HepG2 (cell line): ENCODE measurements around the gene ARHGEF3. TPM values are rescaled to one million over a fixed set of nuclear protein-coding genes. Genes with fewer than 3 reads are reported as not detected.

Experiments
- EEA1 ChIP-seq: sonication (generic); formaldehyde crosslinking; IDR thresholded peaks from 2 replicates; pipeline ENCODE4 v1.5.1; 2020; ENCODE audit warnings: mild to moderate bottlenecking, missing genetic modification reagents, borderline replicate concordance
- EHMT2 ChIP-seq: fragments of 200-600 bp; sonication (generic); IDR thresholded peaks from 2 replicates; pipeline ENCODE4 v1.7.0; 2017; ENCODE audit warnings: antibody characterized with exemption, low read depth, low read length, borderline replicate concordance
- EP300 ChIP-seq, 3 experiments: sonication (generic) in 1 of 3; formaldehyde crosslinking in 1 of 3; IDR thresholded peaks; 2 replicates each; pipeline versions ENCODE4 v1.5.1 to v1.6.1; 2011 to 2020; ENCODE audit warnings: low read depth in 2 of 3, low read length in 2 of 3, borderline replicate concordance in 1 of 3, improper control_type of control experiment in 1 of 3, mild to moderate bottlenecking in 1 of 3, missing genetic modification reagents in 1 of 3, moderate library complexity in 1 of 3
- HNF4A ChIP-seq: sonication (generic); formaldehyde crosslinking; IDR thresholded peaks from 2 replicates; pipeline ENCODE4 v1.4.0; 2020; ENCODE audit warnings: missing genetic modification reagents
- HOXA7 ChIP-seq: sonication (generic); formaldehyde crosslinking; IDR thresholded peaks from 2 replicates; pipeline ENCODE4 v1.8.1; 2022; ENCODE audit warnings: mild to moderate bottlenecking, missing genetic modification reagents, moderate library complexity
- MAZ ChIP-seq, 2 experiments: sonication (generic) in 1 of 2; formaldehyde crosslinking in 1 of 2; IDR thresholded peaks; 2 replicates each; pipeline versions ENCODE4 v1.5.0 to v1.6.1; 2012 to 2020; ENCODE audit warnings: low read depth in 2 of 2, mild to moderate bottlenecking in 2 of 2, borderline replicate concordance in 1 of 2, improper control_type of control experiment in 1 of 2, low read length in 1 of 2, missing genetic modification reagents in 1 of 2, moderate library complexity in 1 of 2
- PHF21A ChIP-seq: sonication (generic); formaldehyde crosslinking; IDR thresholded peaks from 2 replicates; pipeline ENCODE4 v1.5.0; 2020; ENCODE audit warnings: mild to moderate bottlenecking, missing genetic modification reagents
- SIN3A ChIP-seq: IDR thresholded peaks from 2 replicates; pipeline ENCODE4 v1.6.1; 2011; ENCODE audit warnings: low read depth, mild to moderate bottlenecking, control low read depth, low read length, borderline replicate concordance
- SOX6 ChIP-seq, 2 experiments: fragments of 450-650 bp in 1 of 2; sonication (generic) in 1 of 2; formaldehyde crosslinking in 1 of 2; IDR thresholded peaks; 2 replicates each; pipeline versions ENCODE4 v1.4.0 to v1.6.1; 2017 to 2020; ENCODE audit warnings: antibody characterized with exemption in 1 of 2, mild to moderate bottlenecking in 1 of 2, missing genetic modification reagents in 1 of 2
- ZMYM4 ChIP-seq: sonication (generic); formaldehyde crosslinking; IDR thresholded peaks from 2 replicates; pipeline ENCODE4 v1.8.1; 2023; ENCODE audit warnings: mild to moderate bottlenecking, missing genetic modification reagents
- ZNF205 ChIP-seq: IDR thresholded peaks from 2 replicates; pipeline ENCODE4 v1.6.1; 2018; ENCODE audit warnings: missing biosample characterization, missing genetic modification reagents
- ZNF230 ChIP-seq: sonication (generic); formaldehyde crosslinking; IDR thresholded peaks from 2 replicates; pipeline ENCODE4 v1.4.0; 2020; ENCODE audit warnings: mild to moderate bottlenecking, missing genetic modification reagents
- ZNF282 ChIP-seq: fragments of 450-650 bp; IDR thresholded peaks from 2 replicates; pipeline ENCODE4 v1.6.1; 2018; ENCODE audit not compliant: partially characterized antibody
- ZSCAN21 ChIP-seq: sonication (generic); formaldehyde crosslinking; IDR thresholded peaks from 2 replicates; pipeline ENCODE4 v1.8.0; 2022; ENCODE audit warnings: mild to moderate bottlenecking, missing genetic modification reagents, moderate library complexity, borderline replicate concordance
- polyA plus RNA-seq, 8 experiments: library from polyadenylated mRNA; depleted of rRNA in 3 of 8; stranded (reverse) in 7 of 8; unstranded in 1 of 8; fragments of >200 nt; fragmentation: Illumina TruSeq in 4 of 8; extraction: Trizol in 4 of 8; gene quantifications; 2 replicates each; pipeline versions ENCODE4 v1.2.1 to v1.2.3, GENCODE V29; 2011 to 2016; ENCODE audit warnings: low read depth in 4 of 8, missing spikeins in 1 of 8, mixed read lengths in 1 of 8; ENCODE audit not compliant: insufficient read depth in 1 of 8
- total RNA-seq, 5 experiments: library from RNA; depleted of rRNA; stranded (reverse); fragments of >200 nt; fragmentation: Illumina TruSeq; extraction: Trizol; gene quantifications; 2 replicates each; pipeline ENCODE4 v1.2.3, GENCODE V29; 2016; ENCODE audit warnings: low read depth in 1 of 5
- TF ChIP-seq, protein P1 (sequence below): sonication (generic); formaldehyde crosslinking; IDR thresholded peaks from 2 replicates; pipeline ENCODE4 v1.4.0; 2020; ENCODE audit warnings: missing genetic modification reagents, borderline replicate concordance
- TF ChIP-seq, protein P2 (sequence below): IDR thresholded peaks from 2 replicates; pipeline ENCODE4 v1.6.1; 2016; ENCODE audit warnings: mild to moderate bottlenecking, missing biosample characterization, missing genetic modification reagents
- TF ChIP-seq, protein P3 (sequence below): sonication (generic); formaldehyde crosslinking; IDR thresholded peaks from 2 replicates; pipeline ENCODE4 v1.4.0; 2020; ENCODE audit warnings: missing genetic modification reagents, borderline replicate concordance
- TF ChIP-seq, protein P4 (sequence below): sonication (generic); formaldehyde crosslinking; IDR thresholded peaks from 2 replicates; pipeline ENCODE4 v1.8.1; 2023; ENCODE audit warnings: mild to moderate bottlenecking, moderate library complexity, missing genetic modification reagents
- TF ChIP-seq, protein P5 (sequence below): IDR thresholded peaks from 2 replicates; pipeline ENCODE4 v1.6.1; 2012; ENCODE audit warnings: inconsistent platforms

ARHGEF3 gene
- total and polyA plus RNA-seq, 2 of the 13 experiments (the other 11 are each of a cell fraction or from before 2014, with no cell fraction given), result 14.8 to 23.1 TPM

DNA sequence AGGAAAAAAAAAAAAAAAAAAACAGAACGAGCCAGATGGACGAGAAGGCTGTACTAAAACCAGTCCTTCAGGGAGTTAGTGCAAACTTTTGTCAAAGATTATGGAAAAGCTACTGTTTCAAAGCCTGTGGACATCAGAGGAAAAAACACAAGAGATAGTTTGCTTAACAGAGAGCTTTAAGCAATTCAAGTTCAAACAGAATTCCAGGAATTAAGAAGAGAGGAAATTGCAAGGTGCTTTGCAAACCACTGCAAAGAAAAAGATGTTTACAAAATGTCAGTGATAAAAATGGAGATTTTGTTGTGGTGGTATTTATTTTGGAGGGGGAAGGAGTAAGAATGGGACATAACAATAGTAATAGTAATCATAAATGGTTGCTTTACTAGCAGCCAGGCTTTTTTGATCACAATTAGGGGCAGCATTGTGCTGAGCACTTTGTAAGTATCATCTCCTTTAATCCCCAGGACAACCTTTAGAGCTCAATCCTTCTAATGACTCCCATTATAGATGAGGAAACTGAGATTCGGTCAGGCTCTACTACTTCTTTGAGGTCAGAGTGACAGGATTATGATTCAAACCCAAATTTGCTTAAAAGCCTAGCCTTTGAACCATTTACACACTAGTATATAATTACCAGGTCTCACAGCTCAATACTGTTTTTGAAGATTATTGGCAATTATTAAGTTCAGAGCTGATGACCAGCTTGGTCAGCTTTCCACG lies 22.4 kb upstream of the ARHGEF3 start (continued):
- TF ChIP-seq, protein P1, sequence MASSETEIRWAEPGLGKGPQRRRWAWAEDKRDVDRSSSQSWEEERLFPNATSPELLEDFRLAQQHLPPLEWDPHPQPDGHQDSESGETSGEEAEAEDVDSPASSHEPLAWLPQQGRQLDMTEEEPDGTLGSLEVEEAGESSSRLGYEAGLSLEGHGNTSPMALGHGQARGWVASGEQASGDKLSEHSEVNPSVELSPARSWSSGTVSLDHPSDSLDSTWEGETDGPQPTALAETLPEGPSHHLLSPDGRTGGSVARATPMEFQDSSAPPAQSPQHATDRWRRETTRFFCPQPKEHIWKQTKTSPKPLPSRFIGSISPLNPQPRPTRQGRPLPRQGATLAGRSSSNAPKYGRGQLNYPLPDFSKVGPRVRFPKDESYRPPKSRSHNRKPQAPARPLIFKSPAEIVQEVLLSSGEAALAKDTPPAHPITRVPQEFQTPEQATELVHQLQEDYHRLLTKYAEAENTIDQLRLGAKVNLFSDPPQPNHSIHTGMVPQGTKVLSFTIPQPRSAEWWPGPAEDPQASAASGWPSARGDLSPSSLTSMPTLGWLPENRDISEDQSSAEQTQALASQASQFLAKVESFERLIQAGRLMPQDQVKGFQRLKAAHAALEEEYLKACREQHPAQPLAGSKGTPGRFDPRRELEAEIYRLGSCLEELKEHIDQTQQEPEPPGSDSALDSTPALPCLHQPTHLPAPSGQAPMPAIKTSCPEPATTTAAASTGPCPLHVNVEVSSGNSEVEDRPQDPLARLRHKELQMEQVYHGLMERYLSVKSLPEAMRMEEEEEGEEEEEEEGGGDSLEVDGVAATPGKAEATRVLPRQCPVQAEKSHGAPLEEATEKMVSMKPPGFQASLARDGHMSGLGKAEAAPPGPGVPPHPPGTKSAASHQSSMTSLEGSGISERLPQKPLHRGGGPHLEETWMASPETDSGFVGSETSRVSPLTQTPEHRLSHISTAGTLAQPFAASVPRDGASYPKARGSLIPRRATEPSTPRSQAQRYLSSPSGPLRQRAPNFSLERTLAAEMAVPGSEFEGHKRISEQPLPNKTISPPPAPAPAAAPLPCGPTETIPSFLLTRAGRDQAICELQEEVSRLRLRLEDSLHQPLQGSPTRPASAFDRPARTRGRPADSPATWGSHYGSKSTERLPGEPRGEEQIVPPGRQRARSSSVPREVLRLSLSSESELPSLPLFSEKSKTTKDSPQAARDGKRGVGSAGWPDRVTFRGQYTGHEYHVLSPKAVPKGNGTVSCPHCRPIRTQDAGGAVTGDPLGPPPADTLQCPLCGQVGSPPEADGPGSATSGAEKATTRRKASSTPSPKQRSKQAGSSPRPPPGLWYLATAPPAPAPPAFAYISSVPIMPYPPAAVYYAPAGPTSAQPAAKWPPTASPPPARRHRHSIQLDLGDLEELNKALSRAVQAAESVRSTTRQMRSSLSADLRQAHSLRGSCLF (CRISPR knock-in tag), result no peak
- TF ChIP-seq HNF4A (CRISPR knock-in tag) (peak; percentile 15; the same call in 1 of the 2 replicates), MAZ (IDR thresholded peaks at IDR 0.05; ENCODE audit: borderline replicate concordance, low read depth, low read length) (no peak), MAZ (CRISPR knock-in tag; IDR thresholded peaks at IDR 0.05; ENCODE audit: low read depth) (no peak), EHMT2 (no peak), SOX6 (IDR thresholded peaks at IDR 0.05) (no peak), SOX6 (CRISPR knock-in tag; IDR thresholded peaks at IDR 0.05) (peak; percentile 41; the same call in 1 of the 2 replicates), PHF21A (CRISPR knock-in tag) (no peak), SIN3A (no peak), EP300 (IDR thresholded peaks at IDR 0.05; ENCODE audit: low read depth in 2 of 2, low read length in 2 of 2) (peak in 1 of 2 experiments; percentile 76; a peak in 2 of 4 replicates), EP300 (CRISPR knock-in tag; IDR thresholded peaks at IDR 0.05; ENCODE audit: borderline replicate concordance) (peak; percentile 37; the same call in 1 of the 2 replicates), ZSCAN21 (CRISPR knock-in tag) (no peak), ZMYM4 (CRISPR knock-in tag) (no peak), ZNF282 (no peak), EEA1 (CRISPR knock-in tag) (no peak), HOXA7 (CRISPR knock-in tag) (no peak), ZNF230 (CRISPR knock-in tag) (no peak), ZNF205 (CRISPR knock-in tag) (no peak)
- TF ChIP-seq, protein P2, sequence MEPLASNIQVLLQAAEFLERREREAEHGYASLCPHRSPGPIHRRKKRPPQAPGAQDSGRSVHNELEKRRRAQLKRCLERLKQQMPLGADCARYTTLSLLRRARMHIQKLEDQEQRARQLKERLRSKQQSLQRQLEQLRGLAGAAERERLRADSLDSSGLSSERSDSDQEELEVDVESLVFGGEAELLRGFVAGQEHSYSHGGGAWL (CRISPR knock-in tag), result no peak
- TF ChIP-seq, protein P3, sequence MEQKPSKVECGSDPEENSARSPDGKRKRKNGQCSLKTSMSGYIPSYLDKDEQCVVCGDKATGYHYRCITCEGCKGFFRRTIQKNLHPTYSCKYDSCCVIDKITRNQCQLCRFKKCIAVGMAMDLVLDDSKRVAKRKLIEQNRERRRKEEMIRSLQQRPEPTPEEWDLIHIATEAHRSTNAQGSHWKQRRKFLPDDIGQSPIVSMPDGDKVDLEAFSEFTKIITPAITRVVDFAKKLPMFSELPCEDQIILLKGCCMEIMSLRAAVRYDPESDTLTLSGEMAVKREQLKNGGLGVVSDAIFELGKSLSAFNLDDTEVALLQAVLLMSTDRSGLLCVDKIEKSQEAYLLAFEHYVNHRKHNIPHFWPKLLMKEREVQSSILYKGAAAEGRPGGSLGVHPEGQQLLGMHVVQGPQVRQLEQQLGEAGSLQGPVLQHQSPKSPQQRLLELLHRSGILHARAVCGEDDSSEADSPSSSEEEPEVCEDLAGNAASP (CRISPR knock-in tag), result no peak
- TF ChIP-seq, protein P4, sequence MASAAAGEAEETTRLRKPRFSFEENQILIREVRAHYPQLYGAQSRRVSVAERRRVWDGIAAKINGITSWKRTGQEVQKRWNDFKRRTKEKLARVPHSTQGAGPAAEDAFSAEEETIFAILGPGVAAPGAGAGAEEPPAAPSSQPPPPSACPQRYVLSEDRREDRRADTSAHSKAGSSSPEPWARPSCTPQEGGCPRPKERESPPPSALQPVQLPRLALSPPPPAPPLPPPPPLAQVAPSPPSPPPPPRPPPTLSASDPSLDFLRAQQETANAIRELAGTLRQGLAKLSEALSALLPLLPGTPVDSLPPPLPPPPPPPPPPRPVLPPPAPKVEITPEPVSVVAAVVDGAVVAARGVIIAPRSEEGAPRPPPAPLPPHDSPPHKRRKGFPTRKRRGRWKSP (CRISPR knock-in tag), result no peak
- TF ChIP-seq, protein P5, sequence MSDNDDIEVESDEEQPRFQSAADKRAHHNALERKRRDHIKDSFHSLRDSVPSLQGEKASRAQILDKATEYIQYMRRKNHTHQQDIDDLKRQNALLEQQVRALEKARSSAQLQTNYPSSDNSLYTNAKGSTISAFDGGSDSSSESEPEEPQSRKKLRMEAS, result no peak
